Stimulated activated effector memory CD8-positive, alpha-beta T cell treated with anti-CD3 and anti-CD28 coated beads, Interleukin-12 subunit alpha, Interleukin-12 subunit beta, amount 100 ng/mL, for 72 hours (primary cell): ENCODE measurements around the gene LYPD8.
A peak's percentile ranks its signal among the peaks of the same experiment; 100 is the strongest.

ENCODE experiments used
- ATAC-seq: fragments of 150-1000 bp; cut with Tn5 transposase; 2 replicates; pipeline ENCODE4 v1.10.0; 2021
- DNase-seq, 2 donors: peaks; one replicate each; pipeline ENCODE4 v3.0.0; 2021 to 2022; ENCODE audit warnings: low spot score in 2 of 2
- H3K27ac Mint-ChIP-seq: one replicate; pipeline ENCODE4 v1.8.0; 2022; ENCODE audit warnings: mild to moderate bottlenecking, mixed read lengths
- H3K36me3 Mint-ChIP-seq: one replicate; pipeline ENCODE4 v1.8.0; 2022; ENCODE audit warnings: mild to moderate bottlenecking, mixed read lengths
- H3K4me1 Mint-ChIP-seq: one replicate; pipeline ENCODE4 v1.8.0; 2022; ENCODE audit warnings: mixed read lengths
- H3K4me3 Mint-ChIP-seq: one replicate; pipeline ENCODE4 v1.8.0; 2022; ENCODE audit warnings: mild to moderate bottlenecking, mixed read lengths
- H3K9me3 Mint-ChIP-seq: one replicate; pipeline ENCODE4 v1.8.0; 2022; ENCODE audit warnings: mixed read lengths

The LYPD8 gene

DNA sequence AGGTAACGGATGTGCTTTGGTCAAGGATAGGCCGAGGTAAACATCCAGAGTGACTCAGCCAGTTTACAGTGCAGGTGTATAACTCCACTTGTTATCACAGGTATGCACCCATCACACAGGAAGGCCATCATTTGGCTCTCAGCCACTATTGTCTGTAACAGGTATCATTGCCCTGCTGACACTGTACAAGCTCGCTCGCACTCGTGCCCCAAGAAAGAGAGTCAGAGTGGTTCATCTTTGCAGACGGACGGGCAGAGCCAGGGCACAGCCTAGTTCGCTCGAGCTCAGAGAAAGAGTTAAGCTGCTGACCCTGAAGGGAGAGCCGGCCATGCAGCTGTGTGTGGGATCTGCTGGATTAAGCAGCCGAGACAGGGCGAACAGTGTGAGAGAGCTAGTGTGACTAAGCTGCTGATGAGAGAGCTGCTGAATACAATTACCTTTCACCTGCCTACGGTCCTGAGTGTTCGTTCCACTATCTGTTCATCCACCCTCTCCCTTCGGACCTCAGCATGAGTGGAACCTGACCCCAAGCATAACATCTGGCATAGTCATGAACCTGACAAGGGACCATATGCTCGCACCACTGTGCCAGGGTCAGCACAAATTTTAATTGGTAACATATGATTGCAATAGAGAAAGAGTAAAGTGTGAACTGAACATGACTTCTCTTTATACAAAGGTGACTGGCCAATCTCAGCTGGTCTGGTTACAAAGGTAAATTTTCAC, 27.0 kb upstream of the LYPD8 start:
- H3K27ac Mint-ChIP-seq = no peak overlapping the region
- DNase-seq = no peak
- ATAC-seq = no peak
- no peak overlapping the region for H3K4me3 Mint-ChIP-seq
- peaks cover 4% of the 10 kb centered on the region for H3K4me1 Mint-ChIP-seq
- H3K9me3 Mint-ChIP-seq = peaks cover 10% of the 10 kb centered on the region
- no peaks in the 10 kb centered on the region for H3K36me3 Mint-ChIP-seq

DNA sequence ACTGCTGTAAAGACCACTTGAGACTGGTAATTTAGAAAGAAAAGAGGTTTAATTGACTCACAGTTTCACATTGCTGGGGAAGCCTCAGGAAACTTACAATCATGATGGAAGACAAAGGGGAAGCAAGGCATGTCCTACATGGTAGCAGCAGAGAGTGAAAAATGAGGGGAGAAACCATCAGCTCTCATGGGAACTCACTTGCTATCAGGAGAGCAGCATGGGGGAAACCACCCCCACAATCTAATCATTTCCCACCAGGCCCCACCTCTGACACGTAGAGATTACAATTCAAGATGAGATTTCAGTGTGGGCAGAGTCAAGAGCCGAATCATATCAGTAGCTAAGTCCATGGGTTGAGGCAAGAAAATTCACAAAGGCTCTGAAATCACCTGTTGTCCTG, 23.8 kb upstream of the LYPD8 start:
- ATAC-seq = peak; percentile 55
- H3K9me3 Mint-ChIP-seq = peaks cover 10% of the 10 kb centered on the region
- H3K36me3 Mint-ChIP-seq = no peaks in the 10 kb centered on the region
- no peak overlapping the region for H3K4me3 Mint-ChIP-seq
- no peak overlapping the region for H3K27ac Mint-ChIP-seq
- DNase-seq = no peak
- no peaks in the 10 kb centered on the region for H3K4me1 Mint-ChIP-seq

DNA sequence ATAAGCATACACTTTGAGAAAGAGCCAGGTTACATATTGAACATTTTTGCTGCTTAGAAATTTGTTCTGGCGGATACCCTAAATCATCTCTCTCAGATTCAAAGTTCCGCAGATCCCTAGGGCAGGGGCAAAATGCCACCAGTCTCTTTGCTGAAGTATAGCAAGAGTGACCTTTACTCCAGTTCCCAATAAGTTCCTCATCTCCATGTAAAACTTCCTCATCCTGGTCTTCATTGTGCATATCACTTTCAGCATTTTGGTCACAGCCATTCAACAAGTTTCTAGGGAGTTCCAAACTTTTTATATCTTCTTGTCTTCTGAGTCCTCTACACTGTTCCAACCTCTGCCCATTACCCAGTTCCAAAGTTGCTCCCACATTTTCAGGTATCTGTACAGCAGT, 23.3 kb upstream of the LYPD8 start:
- no peaks in the 10 kb centered on the region for H3K4me1 Mint-ChIP-seq
- H3K36me3 Mint-ChIP-seq = no peaks in the 10 kb centered on the region
- H3K9me3 Mint-ChIP-seq = peaks cover 10% of the 10 kb centered on the region
- no peak overlapping the region for H3K27ac Mint-ChIP-seq
- no peak overlapping the region for H3K4me3 Mint-ChIP-seq
- ATAC-seq (no peak), DNase-seq (no peak)

DNA sequence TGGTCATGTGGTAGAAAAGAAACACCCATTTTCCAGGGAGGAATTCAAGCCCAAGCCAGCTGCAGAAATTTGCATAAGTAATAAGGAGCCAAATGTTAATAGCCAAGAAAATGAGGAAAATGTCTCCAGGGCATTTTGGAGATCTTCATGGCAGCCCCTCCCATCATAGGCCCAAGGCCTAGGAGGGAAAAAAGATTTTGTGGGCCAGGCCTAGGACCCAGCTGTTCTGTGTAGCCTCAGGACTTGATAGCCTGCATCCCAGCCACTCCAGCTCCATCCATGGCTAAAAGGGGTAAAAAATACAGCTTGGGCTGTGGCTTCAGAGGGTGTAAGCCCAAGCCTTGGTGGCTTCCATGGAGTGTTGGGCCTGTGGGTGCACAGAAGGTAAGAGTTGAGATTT, 21.4 kb upstream of the LYPD8 start:
- Mint-ChIP-seq H3K36me3 (no peaks in the 10 kb centered on the region), H3K4me1 (no peaks in the 10 kb centered on the region), H3K9me3 (peaks cover 10% of the 10 kb centered on the region), H3K4me3 (no peak overlapping the region), H3K27ac (no peak overlapping the region)
- DNase-seq = no peak
- ATAC-seq = no peak

DNA sequence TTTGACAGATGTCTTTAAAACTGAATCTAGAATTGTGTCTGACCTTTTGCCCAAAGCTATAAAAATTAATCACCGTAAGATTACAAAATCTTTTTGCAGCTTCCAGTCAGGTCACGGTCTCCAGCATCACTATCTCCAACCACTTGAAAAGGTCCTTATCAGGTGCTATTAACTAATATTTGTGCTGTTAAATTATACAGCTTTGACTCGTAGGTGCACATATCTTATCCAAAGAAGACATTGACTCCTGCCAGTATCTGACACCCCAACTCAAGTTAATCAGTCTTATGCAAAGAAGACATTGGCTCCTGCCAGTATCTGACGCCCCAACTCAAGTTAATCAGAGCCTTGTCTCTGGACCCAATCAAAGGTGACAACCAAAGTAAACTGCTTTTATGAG, 19.9 kb upstream of the LYPD8 start:
- H3K4me1 Mint-ChIP-seq = no peaks in the 10 kb centered on the region
- H3K36me3 Mint-ChIP-seq = no peaks in the 10 kb centered on the region
- H3K4me3 Mint-ChIP-seq = no peak overlapping the region
- no peak overlapping the region for H3K27ac Mint-ChIP-seq
- DNase-seq = no peak
- ATAC-seq = no peak
- peaks cover 5% of the 10 kb centered on the region for H3K9me3 Mint-ChIP-seq

DNA sequence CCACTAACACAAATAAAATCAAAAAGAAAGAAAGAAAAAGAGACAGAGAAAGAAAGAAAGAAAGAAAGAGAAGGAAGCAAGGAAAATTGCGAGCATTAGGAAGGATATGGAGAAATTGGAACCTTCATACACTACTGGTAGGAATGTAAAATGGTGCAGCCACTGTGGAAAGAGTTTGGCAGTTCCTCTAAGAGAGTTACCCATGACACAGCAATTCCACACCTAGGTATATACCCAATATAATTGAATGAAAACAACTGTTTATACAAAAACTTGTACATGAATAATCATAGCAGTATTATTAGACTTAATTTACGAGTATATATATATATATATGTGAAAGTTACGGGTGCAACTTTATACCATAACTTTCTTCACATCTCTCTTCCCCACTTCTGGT, 4.1 kb upstream of the LYPD8 start:
- no peaks in the 10 kb centered on the region for H3K9me3 Mint-ChIP-seq
- H3K4me1 Mint-ChIP-seq = no peaks in the 10 kb centered on the region
- no peak for ATAC-seq
- no peak for DNase-seq
- no peak overlapping the region for H3K4me3 Mint-ChIP-seq
- H3K27ac Mint-ChIP-seq = no peak overlapping the region
- no peaks in the 10 kb centered on the region for H3K36me3 Mint-ChIP-seq

DNA sequence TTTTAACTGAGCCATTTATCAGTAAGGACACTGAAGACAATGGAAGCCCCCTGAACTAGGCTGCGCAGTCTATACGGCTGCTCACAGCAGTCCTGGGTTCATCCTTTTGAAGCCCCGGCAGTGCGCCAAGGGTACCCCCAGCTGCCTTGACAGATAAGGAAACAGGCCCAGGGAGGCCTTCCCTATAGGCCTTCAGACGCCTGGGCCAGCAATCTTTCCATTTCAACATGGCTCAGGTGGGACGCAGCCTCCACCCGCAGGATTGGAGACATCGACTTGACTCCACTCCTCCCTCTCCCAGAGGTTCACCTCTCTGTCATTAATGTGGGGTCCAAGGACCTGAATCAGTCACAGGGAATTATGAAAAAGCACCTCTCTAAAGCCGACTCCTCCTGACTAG, 2.8 kb upstream of the LYPD8 start:
- Mint-ChIP-seq H3K4me1 (no peaks in the 10 kb centered on the region), H3K9me3 (no peaks in the 10 kb centered on the region), H3K4me3 (no peak overlapping the region), H3K27ac (no peak overlapping the region), H3K36me3 (no peaks in the 10 kb centered on the region)
- no peak for ATAC-seq
- no peak for DNase-seq

DNA sequence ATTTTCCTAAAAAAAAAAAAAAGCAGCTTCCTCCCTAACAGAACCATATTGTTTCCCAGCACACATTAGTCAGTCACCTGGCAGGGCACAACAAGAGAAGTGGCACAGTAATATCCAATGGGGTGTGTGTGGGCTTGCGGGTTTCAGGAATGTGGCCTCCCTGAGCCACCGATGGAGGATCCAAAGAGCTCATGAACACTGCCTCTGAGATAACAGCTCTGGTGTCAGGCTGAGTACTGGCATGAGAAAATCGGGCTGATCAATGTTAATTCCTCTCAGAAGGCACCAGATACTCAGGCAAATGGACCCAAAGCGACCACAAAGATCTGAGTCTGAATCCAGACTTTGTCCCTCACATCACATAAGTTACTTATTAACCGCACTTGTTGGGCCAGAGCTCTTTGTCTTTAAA, 2.2 kb upstream of the LYPD8 start:
- Mint-ChIP-seq H3K9me3 (no peaks in the 10 kb centered on the region), H3K4me1 (no peaks in the 10 kb centered on the region), H3K36me3 (no peaks in the 10 kb centered on the region), H3K4me3 (no peak overlapping the region), H3K27ac (no peak overlapping the region)
- DNase-seq (no peak), ATAC-seq (no peak)

DNA sequence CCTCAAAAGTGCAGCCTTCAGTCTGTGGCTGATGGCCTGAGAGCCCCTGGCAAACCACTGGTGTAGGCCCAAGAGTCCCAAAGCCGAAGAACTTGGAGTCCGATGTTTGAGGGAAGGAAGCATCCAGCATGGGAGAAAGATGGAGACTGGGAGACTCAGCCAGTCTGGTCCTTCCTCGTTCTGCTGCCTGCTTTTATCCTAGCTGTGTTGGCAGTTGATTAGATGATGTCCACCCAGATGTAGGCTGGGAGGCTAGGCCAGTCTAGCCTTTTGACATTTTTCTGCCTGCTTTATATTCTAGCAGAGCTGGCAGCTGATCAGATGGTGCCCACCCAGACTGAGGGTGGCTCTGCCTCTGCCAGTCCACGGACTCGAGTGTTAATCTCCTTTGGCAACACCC, 1.1 kb upstream of the LYPD8 start:
- Mint-ChIP-seq H3K27ac (no peak overlapping the region), H3K4me3 (no peak overlapping the region), H3K9me3 (no peaks in the 10 kb centered on the region), H3K4me1 (no peaks in the 10 kb centered on the region), H3K36me3 (no peaks in the 10 kb centered on the region)
- ATAC-seq (no peak), DNase-seq (no peak)

DNA sequence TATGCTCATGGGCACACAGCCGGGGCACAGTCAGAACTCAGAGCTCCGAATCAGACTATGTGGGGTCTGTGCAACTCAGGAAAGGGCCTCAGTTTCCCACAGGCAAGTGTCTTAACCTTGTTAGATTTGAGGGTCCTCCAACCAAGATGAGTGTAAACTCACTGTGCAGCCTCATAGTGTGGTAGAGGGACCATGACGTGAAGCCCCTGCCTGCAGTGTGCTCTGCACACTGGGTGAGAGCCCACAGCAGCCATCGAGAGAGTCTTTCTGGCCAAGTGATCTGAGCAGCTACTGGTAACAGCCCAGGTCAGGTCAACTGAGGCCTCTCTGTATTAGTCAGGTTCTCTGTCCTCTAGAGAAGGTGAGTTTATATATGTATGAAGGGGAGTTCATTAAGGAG, 592 bp upstream of the LYPD8 start:
- ATAC-seq (no peak), DNase-seq (no peak)
- Mint-ChIP-seq H3K9me3 (no peaks in the 10 kb centered on the region), H3K4me3 (no peak overlapping the region), H3K36me3 (no peaks in the 10 kb centered on the region), H3K27ac (no peak overlapping the region), H3K4me1 (no peaks in the 10 kb centered on the region)

DNA sequence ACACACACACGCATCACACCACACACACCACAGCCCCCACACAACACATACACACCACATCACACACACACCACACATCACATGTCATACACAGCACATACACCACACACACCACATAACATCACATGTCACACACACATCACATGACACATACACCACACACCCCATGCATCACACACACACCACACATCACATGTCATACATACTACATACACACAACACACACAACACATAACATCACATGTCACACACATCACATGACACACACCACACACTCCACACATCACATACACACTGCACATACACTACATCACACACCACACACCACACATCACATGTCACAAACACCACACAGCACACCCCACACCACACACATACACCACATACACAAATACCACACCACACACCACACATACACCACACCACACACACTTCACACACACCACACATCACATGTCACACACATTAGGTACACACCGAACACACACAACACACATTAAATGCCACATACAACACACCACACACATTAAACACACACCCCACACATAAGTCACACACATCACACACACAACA, 1.8 kb downstream of the LYPD8 start:
- H3K36me3 Mint-ChIP-seq = no peaks in the 10 kb centered on the region
- H3K4me1 Mint-ChIP-seq = no peaks in the 10 kb centered on the region
- ATAC-seq (no peak), DNase-seq (no peak)
- H3K9me3 Mint-ChIP-seq = no peaks in the 10 kb centered on the region
- no peak overlapping the region for H3K27ac Mint-ChIP-seq
- no peak overlapping the region for H3K4me3 Mint-ChIP-seq

DNA sequence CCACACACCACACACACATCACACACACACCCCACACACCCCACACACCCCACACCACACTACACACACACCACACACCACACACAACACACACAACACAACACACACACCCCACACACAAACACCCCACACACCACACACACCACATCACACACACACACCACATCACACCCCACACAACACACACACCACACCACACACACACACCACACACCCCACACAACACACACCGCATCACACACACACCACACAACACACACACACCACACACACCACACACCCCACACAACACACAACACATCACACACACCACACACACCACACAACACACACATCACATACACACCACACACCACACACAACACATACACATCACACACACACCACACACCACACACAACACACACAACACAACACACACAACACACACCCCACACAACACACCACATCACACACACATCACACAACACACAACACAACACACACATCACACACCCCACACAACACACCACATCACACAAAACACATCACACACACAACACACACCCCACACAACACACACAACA, 2.4 kb downstream of the LYPD8 start:
- DNase-seq = no peak
- Mint-ChIP-seq H3K9me3 (no peaks in the 10 kb centered on the region), H3K36me3 (no peaks in the 10 kb centered on the region), H3K27ac (no peak overlapping the region), H3K4me3 (no peak overlapping the region), H3K4me1 (no peaks in the 10 kb centered on the region)
- no peak for ATAC-seq

DNA sequence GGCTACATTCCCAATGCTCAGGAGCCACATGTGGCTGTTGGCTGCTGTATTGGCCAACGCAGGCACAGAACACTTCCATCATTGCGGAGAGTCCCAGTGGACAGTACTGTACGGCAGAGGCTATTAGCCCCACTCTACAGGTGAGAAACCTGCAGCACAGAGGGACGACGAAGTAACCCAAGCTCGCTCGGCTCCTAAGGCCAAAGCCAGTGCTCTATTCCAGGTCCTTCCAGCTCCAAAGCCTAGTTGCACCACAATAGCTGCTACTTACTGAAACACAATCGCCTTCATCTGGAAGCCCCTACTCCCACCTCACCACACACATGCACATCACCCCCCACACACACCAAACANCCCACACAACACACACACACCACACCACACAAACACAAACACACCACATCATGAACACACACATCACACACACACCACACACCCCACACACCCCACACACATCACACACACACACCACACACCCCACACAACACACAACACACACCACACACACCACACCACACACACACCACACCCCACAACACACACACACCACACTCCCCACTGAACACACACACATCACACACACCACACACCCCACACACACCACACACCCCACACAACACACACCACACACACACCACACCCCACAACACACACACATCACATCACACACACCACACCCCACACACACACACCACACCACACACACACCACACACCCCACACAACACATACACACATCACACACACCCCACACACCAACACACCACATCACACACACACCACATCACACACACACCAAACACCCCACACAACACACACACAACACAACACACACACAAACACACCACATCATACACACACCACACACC, 3.2 kb downstream of the LYPD8 start:
- no peaks in the 10 kb centered on the region for H3K4me1 Mint-ChIP-seq
- H3K36me3 Mint-ChIP-seq = no peaks in the 10 kb centered on the region
- ATAC-seq (peak; percentile 46), DNase-seq (no peak)
- H3K9me3 Mint-ChIP-seq = no peaks in the 10 kb centered on the region
- no peak overlapping the region for H3K4me3 Mint-ChIP-seq
- H3K27ac Mint-ChIP-seq = no peak overlapping the region

DNA sequence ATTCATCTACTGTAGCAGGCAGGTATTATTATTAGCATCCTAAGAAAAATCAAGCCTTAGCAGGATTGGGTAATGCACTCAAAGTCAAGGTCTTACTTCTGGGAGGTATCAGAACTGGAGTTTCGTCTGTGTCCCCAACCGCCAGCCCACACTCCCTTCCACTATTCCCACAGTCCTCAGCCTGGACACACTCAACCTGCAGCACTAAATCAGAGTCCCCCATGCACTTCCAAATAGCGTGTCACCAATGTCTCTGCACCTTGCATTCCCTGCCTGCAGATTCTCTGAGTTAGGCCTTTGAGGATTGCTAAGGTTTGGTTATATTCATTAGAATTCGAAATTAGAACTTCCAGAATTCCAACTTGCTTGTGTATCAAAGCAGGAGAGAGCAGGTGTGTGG, 3.9 kb downstream of the LYPD8 start:
- no peak overlapping the region for H3K4me3 Mint-ChIP-seq
- no peaks in the 10 kb centered on the region for H3K9me3 Mint-ChIP-seq
- ATAC-seq = peak; percentile 42
- no peaks in the 10 kb centered on the region for H3K4me1 Mint-ChIP-seq
- H3K36me3 Mint-ChIP-seq = no peaks in the 10 kb centered on the region
- no peak overlapping the region for H3K27ac Mint-ChIP-seq
- DNase-seq = no peak

DNA sequence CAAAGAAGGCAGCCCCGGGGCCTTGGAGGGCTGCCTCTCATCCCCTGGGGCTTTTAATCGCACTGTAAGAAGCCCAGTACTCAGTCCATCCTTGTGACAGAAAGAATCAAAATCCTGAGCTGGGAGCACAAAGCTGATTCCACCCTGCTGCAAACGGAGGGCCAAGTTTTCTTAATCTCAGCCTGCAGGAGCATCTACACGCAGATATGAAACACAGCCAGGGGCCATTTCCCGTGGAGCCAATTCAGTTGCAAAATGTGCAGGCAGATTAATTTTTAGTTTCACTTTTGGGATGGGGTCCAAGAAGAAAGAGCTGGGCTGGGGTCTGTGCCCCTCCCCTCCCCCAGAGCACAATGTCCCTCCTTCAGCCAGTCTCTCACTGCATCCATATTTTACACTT, 4.4 kb downstream of the LYPD8 start:
- ATAC-seq (peak; percentile 9), DNase-seq (no peak)
- H3K9me3 Mint-ChIP-seq = no peaks in the 10 kb centered on the region
- H3K36me3 Mint-ChIP-seq = no peaks in the 10 kb centered on the region
- H3K4me1 Mint-ChIP-seq = no peaks in the 10 kb centered on the region
- no peak overlapping the region for H3K27ac Mint-ChIP-seq
- H3K4me3 Mint-ChIP-seq = no peak overlapping the region

DNA sequence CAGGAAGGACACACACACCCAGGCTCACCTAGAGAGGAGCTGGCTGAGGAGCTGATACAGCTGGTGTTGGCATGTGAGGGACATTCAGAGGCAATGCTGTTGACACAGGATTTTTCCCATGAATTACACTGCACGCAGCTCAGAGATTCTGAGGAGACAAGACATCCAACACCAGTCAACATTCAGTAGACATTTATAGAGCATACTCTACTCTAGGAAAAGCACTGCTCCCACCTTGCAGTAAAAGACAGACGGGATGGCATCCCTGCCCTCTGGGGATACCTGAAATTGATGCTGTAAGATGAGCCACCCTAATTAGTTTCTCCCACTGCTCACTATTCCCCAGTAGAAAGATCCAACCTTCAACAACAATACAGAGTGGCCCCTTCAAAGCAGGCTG, 5.1 kb downstream of the LYPD8 start:
- no peak overlapping the region for H3K27ac Mint-ChIP-seq
- no peaks in the 10 kb centered on the region for H3K36me3 Mint-ChIP-seq
- no peaks in the 10 kb centered on the region for H3K4me1 Mint-ChIP-seq
- H3K4me3 Mint-ChIP-seq = no peak overlapping the region
- no peaks in the 10 kb centered on the region for H3K9me3 Mint-ChIP-seq
- ATAC-seq = no peak
- no peak for DNase-seq
